A549 treated with RU486 at 1 μM for 4 hours (cell line): ENCODE measurements around the gene SEMG2. TPM values are rescaled to one million over a fixed set of nuclear protein-coding genes. Genes with fewer than 3 reads are reported as not detected.

Experiments used
- total RNA-seq: library from RNA; stranded (reverse); fragments of 200-300 nt; extraction: Qiagen RNA extraction; gene quantifications from 5 replicates; pipeline ENCODE4 v1.2.3, GENCODE V29; 2022; ENCODE audit warnings: low read depth

SEMG2 gene, protein sequence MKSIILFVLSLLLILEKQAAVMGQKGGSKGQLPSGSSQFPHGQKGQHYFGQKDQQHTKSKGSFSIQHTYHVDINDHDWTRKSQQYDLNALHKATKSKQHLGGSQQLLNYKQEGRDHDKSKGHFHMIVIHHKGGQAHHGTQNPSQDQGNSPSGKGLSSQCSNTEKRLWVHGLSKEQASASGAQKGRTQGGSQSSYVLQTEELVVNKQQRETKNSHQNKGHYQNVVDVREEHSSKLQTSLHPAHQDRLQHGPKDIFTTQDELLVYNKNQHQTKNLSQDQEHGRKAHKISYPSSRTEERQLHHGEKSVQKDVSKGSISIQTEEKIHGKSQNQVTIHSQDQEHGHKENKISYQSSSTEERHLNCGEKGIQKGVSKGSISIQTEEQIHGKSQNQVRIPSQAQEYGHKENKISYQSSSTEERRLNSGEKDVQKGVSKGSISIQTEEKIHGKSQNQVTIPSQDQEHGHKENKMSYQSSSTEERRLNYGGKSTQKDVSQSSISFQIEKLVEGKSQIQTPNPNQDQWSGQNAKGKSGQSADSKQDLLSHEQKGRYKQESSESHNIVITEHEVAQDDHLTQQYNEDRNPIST
- not detected in 5 replicates for total RNA-seq

GRCh38 chr20:45221076-45221475 lies at the start of gene SEMG2:
Gene SEMG2 (plus strand): TSS chr20:45221373. CDS start chr20:45221390, 17 bp downstream.

GRCh38 chr20:45174434-45175364 lies 46.5 kb upstream of the SEMG2 start, which contains the start of gene PI3:
Gene PI3 (plus strand): TSS chr20:45174902. CDS start chr20:45174923, 21 bp downstream.

GRCh38 chr20:45206725-45207124 lies 14.4 kb upstream of the SEMG2 start, which contains the start of gene SEMG1:
Gene SEMG1 (plus strand): TSS chr20:45207033. CDS start chr20:45207054, 21 bp downstream.

GRCh38 chr20:45254383-45255262 lies 33.5 kb downstream of the SEMG2 start, which contains the start of gene SLPI:
Gene SLPI (minus strand): TSS chr20:45254564. CDS start chr20:45254543, 21 bp downstream.

Other genes with a start within 250 kb of the SEMG2 start
- gene KCNS1, start 120.2 kb upstream of the SEMG2 start, total RNA-seq = not detected in 5 replicates
- not detected in 5 replicates for gene WFDC5, start 106.2 kb upstream of the SEMG2 start, total RNA-seq
- not detected in 5 replicates for gene WFDC12, start 96.9 kb upstream of the SEMG2 start, total RNA-seq
- gene PI3, start 46.5 kb upstream of the SEMG2 start, total RNA-seq = 2.2 to 3.6 TPM (median 3.5 TPM) in 5 replicates
- gene SEMG1, start 14.3 kb upstream of the SEMG2 start, total RNA-seq = not detected in 5 replicates
- gene SLPI, start 33.2 kb downstream of the SEMG2 start, total RNA-seq = 8.9 to 16.3 TPM (median 11.7 TPM) in 5 replicates
- not detected in 5 replicates for gene RBPJL, start 85.5 kb downstream of the SEMG2 start, total RNA-seq
- 0.06 to 0.14 TPM (median 0.12 TPM) in 4 of 5 replicates, not detected in the other for gene MATN4, start 86.9 kb downstream of the SEMG2 start, total RNA-seq
- gene SDC4, start 127.1 kb downstream of the SEMG2 start, total RNA-seq = 119 to 141 TPM (median 134 TPM) in 5 replicates
- gene SYS1, start 141.8 kb downstream of the SEMG2 start, total RNA-seq = 29.1 to 31.6 TPM (median 30.4 TPM) in 5 replicates
- not detected in 5 replicates for gene TP53TG5, start 157.0 kb downstream of the SEMG2 start, total RNA-seq
- 23.3 to 31.4 TPM (median 26.8 TPM) in 5 replicates for gene DBNDD2, start 186.9 kb downstream of the SEMG2 start, total RNA-seq
- 86.2 to 103 TPM (median 99.3 TPM) in 5 replicates for gene PIGT, start 194.8 kb downstream of the SEMG2 start, total RNA-seq
- not detected in 5 replicates for gene WFDC2, start 248.4 kb downstream of the SEMG2 start, total RNA-seq